Motor neuron (in vitro differentiated cells): ENCODE measurements around the gene FILIP1. TPM values are rescaled to one million over a fixed set of nuclear protein-coding genes. Genes with fewer than 3 reads are reported as not detected.
A peak's percentile ranks its signal among the peaks of the same experiment; 100 is the strongest.

Experiments used
- ATAC-seq, 8 experiments: fragments of 200-7000 bp; cut with Tn5 transposase; replicated peaks in 6 of 8; 2 replicates each; pipeline ENCODE4 v1.8.0; 2021; ENCODE audit warnings: mild to moderate bottlenecking in 8 of 8, moderate library complexity in 8 of 8
- H3K27ac ChIP-seq, 2 donors: fragments of 250-450 bp; sonication (Bioruptor Pico); 2 replicates each; pipeline ENCODE4 v1.9.0; 2021; ENCODE audit warnings: antibody characterized with exemption in 2 of 2, mild to moderate bottlenecking in 2 of 2, moderate library complexity in 1 of 2
- H3K4me1 ChIP-seq, 2 donors: fragments of 250-450 bp; sonication (Bioruptor Pico); replicated peaks in 1 of 2; 2 replicates each; pipeline ENCODE4 v1.6.1; 2021; ENCODE audit warnings: antibody characterized with exemption in 2 of 2, mild to moderate bottlenecking in 2 of 2, moderate library complexity in 1 of 2
- H3K4me3 ChIP-seq, 5 donors: fragments of 250-450 bp; sonication (Bioruptor Pico); 2 replicates each; pipeline ENCODE4 v1.9.0; 2021; ENCODE audit warnings: antibody characterized with exemption in 5 of 5, mild to moderate bottlenecking in 5 of 5, moderate library complexity in 4 of 5
- whole genome bisulfite sequencing, 10 experiments: fragments of 450-650 bp; shearing (Covaris generic); methylation state at CpG; one replicate each; pipeline ENCODE4 v1.0.0; 2022; 5-methylcytosine and 5-hydroxymethylcytosine counted together
- in situ Hi-C, 9 experiments: fragments of 400-800 bp; cut with MboI; loops; one replicate each; pipeline ENCODE4 v1.15.0; 2021; ENCODE audit warnings: low sequenced_read_pairs in 9 of 9, low pct_unique_long_range_greater_than_20kb in 2 of 9; ENCODE audit not compliant: unreplicated experiment in 9 of 9
- total RNA-seq, 8 experiments: library from RNA; unstranded; fragments of 300-600 nt; gene quantifications; 2 replicates each; pipeline versions ENCODE4 v1.2.3 to v1.2.4, GENCODE V29; 2022

Gene FILIP1
- total RNA-seq, 8 experiments from 2014 or later: 0.27 to 10.8 (median 4.3) TPM

- ATAC-seq: peak; percentile 11 to 55 (median 39)
- peak overlapping the region; percentile 75 to 95 (median 81) for H3K4me3 ChIP-seq
- H3K27ac ChIP-seq: peak overlapping the region; percentile 88 to 93
- H3K4me1 ChIP-seq: peaks cover 19 to 31% of the 10 kb centered on the region in 2 donors
- WGBS, 10 experiments: 0 to 1% (median 0%) methylated on average over 2 to 13 of the region's 36 CpGs; no CpG with 5 or more reads in 3 of the 10 experiments
- in situ Hi-C loops: loop anchor here in 4 of 9 experiments (25.0 kb wide), 2 partner anchors 228 to 253 kb away; no protein-coding TSS in a partner anchor
Measured at GRCh38 chr6:75283907-75284631, 209.5 kb downstream of the FILIP1 start.

DNA sequence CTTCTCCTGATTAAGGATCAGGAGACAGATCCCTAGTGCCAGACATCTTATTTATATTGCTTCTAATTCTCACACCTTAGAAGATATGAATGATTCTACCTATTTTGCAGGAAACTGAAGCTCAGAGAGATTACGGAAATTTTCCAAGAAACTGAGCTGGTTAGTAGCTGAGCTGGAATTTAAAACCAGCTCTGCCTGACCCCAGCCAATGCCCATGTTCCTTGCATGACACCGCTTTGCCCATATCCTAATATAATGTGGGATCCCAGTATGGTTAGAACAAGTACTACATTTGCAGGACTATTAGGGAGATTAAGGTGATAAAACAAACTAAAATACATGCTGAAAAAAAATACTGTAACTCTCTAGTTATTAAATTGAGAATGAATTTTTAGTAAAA is 210.9 kb downstream of the FILIP1 start:
- no peak for ATAC-seq
- peaks cover 28 to 45% of the 10 kb centered on the region in 2 donors for H3K4me1 ChIP-seq
- H3K27ac ChIP-seq: no peak overlapping the region
- peak overlapping the region; percentile 75 to 95 (median 81) for H3K4me3 ChIP-seq
- WGBS, 10 experiments: 0 to 83% (median 24%) methylated on average over 1 to 2 of the region's 2 CpGs
- in situ Hi-C loops: loop anchor here in 4 of 9 experiments (25.0 kb wide), 2 partner anchors 230 to 255 kb away; no protein-coding TSS in a partner anchor

DNA sequence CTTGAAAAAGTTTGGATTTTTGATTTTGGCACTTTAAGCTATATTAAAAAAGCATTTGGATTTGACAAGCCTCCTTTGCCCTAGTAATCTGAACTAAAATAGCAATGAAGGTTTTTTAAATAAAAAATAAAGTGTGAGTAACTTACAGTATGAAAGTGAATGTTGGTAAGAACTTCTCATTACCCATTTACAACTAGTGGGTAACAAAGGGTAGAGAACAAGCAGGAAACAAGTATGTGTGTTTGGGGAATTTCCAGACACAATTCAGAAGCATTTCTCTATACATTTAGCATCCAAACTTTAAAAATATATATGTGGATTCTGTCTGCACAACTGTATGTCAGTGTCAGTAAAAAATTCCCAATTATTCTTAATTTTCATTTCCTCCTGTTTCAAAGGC is 211.9 kb downstream of the FILIP1 start:
- peaks cover 28 to 45% of the 10 kb centered on the region in 2 donors for H3K4me1 ChIP-seq
- peak overlapping the region in 3 of 5 donors; percentile 8 to 75 (median 12) for H3K4me3 ChIP-seq
- no peak for ATAC-seq
- no peak overlapping the region for H3K27ac ChIP-seq
- in situ Hi-C loops: loop anchor here in 4 of 9 experiments (25.0 kb wide), 2 partner anchors 231 to 256 kb away; no protein-coding TSS in a partner anchor

- WGBS, 10 experiments: 18 to 95% (median 69%) methylated on average over 2 to 4 of the region's 4 CpGs
- Histone ChIP-seq H3K27ac (no peak overlapping the region), H3K4me1 (peaks cover 22 to 45% of the 10 kb centered on the region in 2 donors), H3K4me3 (no peak overlapping the region)
- ATAC-seq: no peak
- in situ Hi-C loops: loop anchor here in 4 of 9 experiments (25.0 kb wide), 2 partner anchors 232 to 257 kb away; no protein-coding TSS in a partner anchor
Measured at GRCh38 chr6:75280131-75280855, 213.3 kb downstream of the FILIP1 start.

GRCh38 chr6:75279418-75279817 is 214.2 kb downstream of the FILIP1 start:
- Histone ChIP-seq H3K27ac (no peak overlapping the region), H3K4me3 (no peak overlapping the region), H3K4me1 (peaks cover 22 to 45% of the 10 kb centered on the region in 2 donors)
- in situ Hi-C loops: loop anchor here in 4 of 9 experiments (25.0 kb wide), 2 partner anchors 233 to 258 kb away; no protein-coding TSS in a partner anchor
- ATAC-seq: no peak
- WGBS, 10 experiments: 29 to 100% (median 68%) methylated on average over 1 to 2 of the region's 2 CpGs; no CpG with 5 or more reads in 1 of the 10 experiments

DNA sequence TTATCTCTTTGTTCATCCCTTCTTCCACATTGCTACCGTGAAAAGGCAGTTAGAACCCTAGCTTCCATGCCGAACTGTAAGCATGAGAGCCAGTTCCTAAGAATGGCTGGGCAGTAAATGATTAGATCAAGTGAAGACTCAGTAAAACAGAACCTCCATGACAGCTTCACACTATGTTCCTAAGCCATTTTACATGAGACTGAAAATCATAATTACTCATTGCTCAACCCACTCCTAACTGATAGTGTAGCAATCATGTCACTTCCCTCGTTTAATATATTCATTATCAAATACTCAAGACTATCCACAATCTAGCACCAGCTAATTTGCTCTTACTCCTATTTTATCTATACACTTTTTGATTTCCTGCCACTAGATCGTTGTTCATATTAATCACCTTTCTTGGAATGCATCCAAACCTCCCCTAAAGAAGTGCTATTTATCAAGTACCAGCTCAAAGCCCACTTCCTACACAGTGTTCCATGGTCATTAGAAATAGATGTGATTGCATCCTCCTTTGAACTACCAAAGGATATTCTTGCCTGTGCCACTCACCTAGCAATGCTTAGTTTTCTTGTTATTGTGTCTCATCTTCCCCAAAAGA is 215.0 kb downstream of the FILIP1 start:
- 51 to 100% (median 72%) methylated on average over 1 to 4 of the region's 4 CpGs; no CpG with 5 or more reads in 1 of the 10 experiments for WGBS, 10 experiments
- peaks cover 22 to 45% of the 10 kb centered on the region in 2 donors for H3K4me1 ChIP-seq
- H3K27ac ChIP-seq: no peak overlapping the region
- H3K4me3 ChIP-seq: no peak overlapping the region
- peak in 3 of 8 experiments; percentile 24 to 36 (median 34) for ATAC-seq
- in situ Hi-C loops: loop anchor here in 4 of 9 experiments (25.0 kb wide), 2 partner anchors 234 to 259 kb away; no protein-coding TSS in a partner anchor

DNA sequence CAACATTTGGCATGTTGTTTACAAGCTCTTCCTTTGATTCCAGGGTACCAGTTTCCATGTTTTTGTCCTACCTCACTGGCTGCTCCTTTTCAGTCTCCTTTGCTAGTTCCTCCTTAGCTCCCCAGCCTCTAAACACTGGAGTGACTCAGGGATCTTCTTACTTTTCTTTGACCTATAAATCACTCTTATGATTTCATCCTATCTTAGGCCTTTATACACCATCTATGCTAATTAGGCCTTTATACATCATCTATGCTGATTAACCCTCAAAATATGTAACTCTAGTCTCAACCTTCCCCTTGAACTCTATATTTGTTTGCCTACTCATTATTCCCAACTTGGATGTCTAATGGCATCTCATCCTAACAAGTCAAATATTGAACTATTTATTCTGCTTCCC is 218.5 kb downstream of the FILIP1 start:
- ATAC-seq: peak in 4 of 8 experiments; percentile 46 to 78 (median 74)
- Histone ChIP-seq H3K27ac (no peak overlapping the region), H3K4me1 (peaks cover 17 to 24% of the 10 kb centered on the region in 2 donors), H3K4me3 (no peak overlapping the region)
- in situ Hi-C loops: loop anchor here in 4 of 9 experiments (25.0 kb wide), 2 partner anchors 237 to 262 kb away; no protein-coding TSS in a partner anchor

GRCh38 chr6:75273009-75273408 is 220.6 kb downstream of the FILIP1 start:
- WGBS, 10 experiments: 80 to 100% (median 98%) methylated on average over 1 to 4 of the region's 4 CpGs
- no peak overlapping the region for H3K4me3 ChIP-seq
- no peak overlapping the region for H3K27ac ChIP-seq
- H3K4me1 ChIP-seq: peaks cover 6 to 8% of the 10 kb centered on the region in 2 donors
- in situ Hi-C loops: no loop called here
- no peak for ATAC-seq

DNA sequence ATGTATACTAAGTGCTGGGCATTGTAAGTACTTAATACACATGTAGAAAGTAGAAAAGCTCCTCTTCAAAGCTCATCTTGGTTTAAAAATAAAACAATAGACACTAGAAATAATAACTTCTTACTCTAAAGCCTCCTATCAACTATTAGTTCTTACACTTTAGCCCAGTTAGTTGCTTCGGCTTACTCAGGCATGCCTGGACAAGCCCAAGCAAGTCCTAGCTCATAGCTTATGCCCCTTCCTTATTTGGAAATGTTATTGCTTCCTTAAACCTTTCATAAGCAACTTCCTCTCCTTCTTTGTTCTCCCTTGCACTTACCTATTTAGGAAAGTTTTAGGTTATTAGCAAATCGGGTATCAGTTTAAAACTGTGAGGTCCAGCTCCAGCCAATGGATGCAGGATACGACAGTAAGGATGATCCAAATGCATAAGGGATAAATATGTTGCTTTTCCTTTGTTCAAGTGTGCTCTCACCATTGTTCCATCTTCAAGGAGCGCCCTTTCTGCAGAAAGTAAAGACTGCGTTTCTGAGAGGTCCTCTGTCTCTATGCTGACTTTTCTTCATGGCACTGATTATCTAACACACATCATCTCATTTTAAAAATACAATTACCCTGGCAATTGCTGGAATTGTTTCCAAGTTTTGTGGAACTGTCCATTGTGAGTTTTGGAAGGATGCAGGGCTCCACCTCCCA is 221.3 kb downstream of the FILIP1 start:
- H3K4me1 ChIP-seq: peaks cover 5 to 6% of the 10 kb centered on the region in 2 donors
- ATAC-seq: no peak
- WGBS, 10 experiments: 72 to 100% (median 100%) methylated on average over 1 to 5 of the region's 5 CpGs; no CpG with 5 or more reads in 2 of the 10 experiments
- H3K4me3 ChIP-seq: no peak overlapping the region
- no peak overlapping the region for H3K27ac ChIP-seq
- in situ Hi-C loops: no loop called here

GRCh38 chr6:75268988-75269354 is 224.6 kb downstream of the FILIP1 start:
- Histone ChIP-seq H3K4me3 (no peak overlapping the region), H3K27ac (no peak overlapping the region), H3K4me1 (peaks cover 5 to 6% of the 10 kb centered on the region in 2 donors)
- in situ Hi-C loops: no loop called here
- ATAC-seq: no peak
- WGBS, 10 experiments: 69 to 100% (median 94%) methylated on average over 1 to 4 of the region's 4 CpGs; no CpG with 5 or more reads in 4 of the 10 experiments

DNA sequence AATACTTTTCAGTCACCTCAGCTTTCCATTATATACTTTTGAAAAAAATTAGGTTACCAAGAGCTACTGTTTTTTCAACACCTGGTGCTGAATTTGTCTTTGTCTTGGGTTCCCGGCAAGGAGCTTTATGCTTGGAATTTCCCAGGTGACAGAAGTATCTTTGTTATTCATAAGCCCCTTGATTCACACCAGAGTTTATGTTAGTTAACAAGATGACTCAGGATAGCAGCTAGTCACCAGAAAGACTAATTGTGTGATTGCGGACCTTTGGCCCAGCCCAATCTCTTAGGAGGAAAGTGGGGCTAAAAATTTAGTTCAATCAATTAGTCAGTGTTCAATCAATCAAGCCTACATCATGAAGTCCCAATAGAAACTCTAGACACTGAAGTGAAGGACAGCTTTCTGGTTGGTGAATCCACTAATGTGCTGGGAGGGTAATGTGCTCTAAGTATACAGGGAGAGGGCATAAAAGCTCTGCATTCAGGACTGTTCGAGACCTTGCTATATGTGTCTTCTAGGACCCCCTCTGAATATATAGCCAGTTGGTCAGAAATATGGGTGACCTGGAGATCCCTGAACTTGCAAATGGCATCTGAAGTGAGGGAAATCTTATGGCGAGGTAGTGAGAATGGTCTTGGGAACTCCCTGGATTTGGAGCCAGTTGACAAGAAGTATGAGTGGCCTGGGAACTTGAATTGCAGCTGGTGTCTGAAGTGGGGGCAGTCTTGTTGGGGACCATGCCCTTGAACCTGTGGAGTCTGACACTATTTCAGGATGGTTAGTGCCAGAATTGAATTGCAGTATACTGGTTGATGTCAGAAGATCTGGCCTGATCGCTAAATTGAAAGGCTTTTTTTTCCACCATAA is 225.2 kb downstream of the FILIP1 start:
- Histone ChIP-seq H3K27ac (no peak overlapping the region), H3K4me1 (peaks cover 5 to 6% of the 10 kb centered on the region in 2 donors), H3K4me3 (no peak overlapping the region)
- WGBS, 10 experiments: 0 to 100% (median 57%) methylated on average over 1 to 5 of the region's 5 CpGs
- ATAC-seq: peak in 6 of 8 experiments; percentile 28 to 76 (median 56)
- in situ Hi-C loops: no loop called here
